HFF-Myc (cell line): ENCODE results near the gene ABCD1.
"Not testable (repeated sequence)": the region's sequence is repeated elsewhere in the genome, so short reads cannot be mapped to it uniquely, and the experiment has no call there.

ENCODE experiments used
- DNase-seq: peaks from one replicate; pipeline ENCODE4 v3.0.0-alpha.2; 2011; ENCODE audit warnings: low read depth; ENCODE audit errors: extremely low read depth
- H3K4me3 ChIP-seq: replicated peaks from 2 replicates; pipeline ENCODE4 v1.5.1; 2011; ENCODE audit warnings: low read depth, mild to moderate bottlenecking, control low read depth, low read length
- TF ChIP-seq, protein P1 (sequence below): IDR thresholded peaks from 2 replicates; pipeline ENCODE4 v1.5.1; 2012; ENCODE audit warnings: mild to moderate bottlenecking, low read depth, low read length, control low read depth; ENCODE audit errors: missing control alignments

ABCD1 gene

GRCh38 chrX:153746359-153746758 lies 21.7 kb downstream of the ABCD1 start:
- DNase-seq = no peak
- TF ChIP-seq, protein P1, sequence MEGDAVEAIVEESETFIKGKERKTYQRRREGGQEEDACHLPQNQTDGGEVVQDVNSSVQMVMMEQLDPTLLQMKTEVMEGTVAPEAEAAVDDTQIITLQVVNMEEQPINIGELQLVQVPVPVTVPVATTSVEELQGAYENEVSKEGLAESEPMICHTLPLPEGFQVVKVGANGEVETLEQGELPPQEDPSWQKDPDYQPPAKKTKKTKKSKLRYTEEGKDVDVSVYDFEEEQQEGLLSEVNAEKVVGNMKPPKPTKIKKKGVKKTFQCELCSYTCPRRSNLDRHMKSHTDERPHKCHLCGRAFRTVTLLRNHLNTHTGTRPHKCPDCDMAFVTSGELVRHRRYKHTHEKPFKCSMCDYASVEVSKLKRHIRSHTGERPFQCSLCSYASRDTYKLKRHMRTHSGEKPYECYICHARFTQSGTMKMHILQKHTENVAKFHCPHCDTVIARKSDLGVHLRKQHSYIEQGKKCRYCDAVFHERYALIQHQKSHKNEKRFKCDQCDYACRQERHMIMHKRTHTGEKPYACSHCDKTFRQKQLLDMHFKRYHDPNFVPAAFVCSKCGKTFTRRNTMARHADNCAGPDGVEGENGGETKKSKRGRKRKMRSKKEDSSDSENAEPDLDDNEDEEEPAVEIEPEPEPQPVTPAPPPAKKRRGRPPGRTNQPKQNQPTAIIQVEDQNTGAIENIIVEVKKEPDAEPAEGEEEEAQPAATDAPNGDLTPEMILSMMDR = no peak
- no peak overlapping the region for H3K4me3 ChIP-seq

DNA sequence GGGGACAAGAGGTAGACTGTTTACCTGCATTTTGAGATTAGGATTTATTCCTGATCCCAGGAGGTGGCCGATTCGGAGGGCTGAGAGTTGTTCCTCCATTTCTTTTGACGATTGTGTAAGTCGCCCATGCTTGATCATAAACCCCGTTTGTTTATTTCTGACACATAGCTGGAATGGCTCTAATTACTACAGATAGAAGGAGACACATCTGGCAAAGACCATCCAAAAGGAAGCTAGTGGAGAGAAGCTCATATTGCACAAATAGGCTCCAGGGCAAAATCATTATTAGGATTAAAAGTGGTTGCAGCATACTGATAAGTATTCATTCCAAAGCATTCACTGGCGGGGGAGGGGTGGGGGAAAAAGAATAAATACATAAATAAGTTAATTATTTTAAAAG lies 22.3 kb downstream of the ABCD1 start:
- not testable (repeated sequence) for H3K4me3 ChIP-seq, DNase-seq

DNA sequence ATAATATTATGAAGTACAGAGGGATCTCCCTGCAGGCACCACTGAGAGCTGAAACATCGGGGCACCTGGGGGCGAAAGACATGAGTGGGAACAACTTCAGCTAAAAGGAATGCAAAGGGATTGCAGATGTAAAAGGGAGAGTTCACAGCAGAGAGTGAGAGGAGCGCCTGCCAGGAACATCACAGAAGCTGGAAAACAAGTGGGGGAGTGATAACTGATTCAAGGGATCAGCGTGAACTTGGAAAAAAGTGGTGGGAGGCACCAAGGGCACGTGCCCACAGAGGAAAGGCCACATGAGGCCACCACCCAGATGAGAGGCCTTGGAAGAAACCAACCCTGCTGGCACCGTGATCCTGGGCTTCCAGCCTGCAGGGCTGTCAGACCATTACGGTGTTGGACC lies 24.4 kb downstream of the ABCD1 start:
- DNase-seq, H3K4me3 ChIP-seq: not testable (repeated sequence)

- H3K4me3 ChIP-seq = no peak overlapping the region
- TF ChIP-seq, protein P1 = no peak
- no peak for DNase-seq
Measured at GRCh38 chrX:153750127-153750774, 25.6 kb downstream of the ABCD1 start.

DNA sequence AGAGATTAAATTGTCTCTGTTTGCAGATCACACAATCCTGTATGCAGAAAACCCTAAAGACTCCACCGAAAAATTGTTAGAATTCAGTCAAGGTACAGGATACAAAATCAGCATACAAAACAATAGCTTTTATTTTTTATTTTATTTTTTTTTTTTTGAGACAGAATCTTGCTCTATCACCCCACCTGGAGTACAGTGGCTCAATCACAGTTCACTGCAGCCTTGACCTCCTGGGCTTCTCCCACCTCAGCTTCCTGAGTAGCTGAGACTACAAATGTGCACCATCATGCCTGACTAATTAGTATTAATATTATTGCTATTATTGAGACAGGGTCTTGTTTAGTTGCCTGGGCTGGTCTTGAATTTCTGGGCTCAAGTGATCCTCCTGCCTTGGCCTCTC lies 30.5 kb downstream of the ABCD1 start:
- no peak for DNase-seq
- no peak overlapping the region for H3K4me3 ChIP-seq

GRCh38 chrX:153761863-153762262 lies 37.2 kb downstream of the ABCD1 start:
- H3K4me3 ChIP-seq = no peak overlapping the region
- TF ChIP-seq, protein P1 = no peak
- no peak for DNase-seq

More for the DNA sequence above, 30.5 kb downstream of the ABCD1 start:
- TF ChIP-seq, protein P1 = no peak

- no peak overlapping the region for H3K4me3 ChIP-seq
- TF ChIP-seq, protein P1 = no peak
- DNase-seq = no peak
Measured at GRCh38 chrX:153762626-153763173, 38.0 kb downstream of the ABCD1 start.
